ENCODE results near the gene ATP8A2. TPM values are rescaled to one million over a fixed set of nuclear protein-coding genes. Genes with fewer than 3 reads are reported as not detected.

The ATP8A2 gene
- total and polyA plus RNA-seq, 9 of the 15 experiments (the other 6 are each of a cell fraction or from before 2014, with no cell fraction given): under 0.01 to 0.33 (median 0.06) TPM; not detected in 4

GRCh38 chr13:25371158-25371874 is 458 bp upstream of the ATP8A2 start (continued):
- peak; percentile 51 for TF ChIP-seq SMARCA4 (IDR thresholded peaks at IDR 0.05)
- peak in 1 of 2 experiments; percentile 30; a peak in 1 of 4 replicates for TF ChIP-seq TRIM24 (IDR thresholded peaks at IDR 0.05)

GRCh38 chr13:25372284-25373081 is 709 bp downstream of the ATP8A2 start:
- H3K9me1 ChIP-seq (ENCODE audit: control insufficient read depth, insufficient read depth, low read length): no peaks in the 10 kb centered on the region
- no TSS peak for BruUV-seq (replicated peaks)
- CTCF ChIA-PET (ENCODE audit: low intra/inter-chr PET ratio): no interaction called here
- TF ChIP-seq ZNF277 (CRISPR knock-in tag; IDR thresholded peaks at IDR 0.05; ENCODE audit: borderline replicate concordance) (no peak), CBFA2T3 (IDR thresholded peaks at IDR 0.05) (no peak), SNIP1 (IDR thresholded peaks at IDR 0.05; ENCODE audit: low read depth) (no peak), KAT2B (IDR thresholded peaks at IDR 0.05; ENCODE audit: low read depth, low read length) (no peak), NFYB (IDR thresholded peaks at IDR 0.05; ENCODE audit: extremely low read depth, insufficient read length) (no peak), ETS2 (tag; IDR thresholded peaks at IDR 0.05; ENCODE audit: borderline replicate concordance, poor library complexity, severe bottlenecking) (no peak), ZBTB7A (IDR thresholded peaks at IDR 0.05; ENCODE audit: borderline replicate concordance, control insufficient read depth, low read depth, low read length) (peak; percentile 32; the same call in 1 of the 2 replicates), UBTF (IDR thresholded peaks at IDR 0.05; ENCODE audit: borderline replicate concordance in 1 of 2, low read depth in 2 of 2, low read length in 2 of 2) (no peak)
- H4K20me1 ChIP-seq (replicated peaks; ENCODE audit: control insufficient read depth, insufficient read depth, low read length): no peaks in the 10 kb centered on the region
- POLR2A ChIA-PET: no interaction called here
- 93% methylated on average over 17 of the region's 82 CpGs for WGBS (ENCODE audit: insufficient coverage, low coverage, missing lambda C conversion rate)
- H3K79me2 ChIP-seq (ENCODE audit: control insufficient read depth, insufficient read depth, low read length): no peaks in the 10 kb centered on the region
- H3K27me3 ChIP-seq (ENCODE audit: control insufficient read depth in 2 of 2, insufficient read depth in 2 of 2, low read length in 2 of 2): peaks cover 4 to 16% of the 10 kb centered on the region in 2 experiments; a peak in 2 of 5 replicates
- DNase-seq (ENCODE audit: extremely low read depth in 1 of 4, low spot score in 3 of 4) (peak in 3 of 4 experiments; percentile 16 to 63 (median 63)), ATAC-seq (peak; percentile 59), FAIRE-seq (no peak)
- intact Hi-C loops (cut with micrococcal nuclease): loop anchor here (10.0 kb wide), 2 partner anchors 68 to 138 kb away; partner anchors contain the start of gene NUP58
- H2AFZ ChIP-seq (ENCODE audit: low read depth, low read length): 0 out of 2 replicates have a peak overlapping the region, but pooled peaks have one; percentile 55
- no peak overlapping the region for H3K9ac ChIP-seq (ENCODE audit: insufficient read depth in 1 of 2, low read depth in 2 of 2, low read length in 2 of 2)
- no peaks in the 10 kb centered on the region for H3K9me3 ChIP-seq (replicated peaks; ENCODE audit: control insufficient read depth, insufficient read depth, low read depth, low read length)
- H3K27ac ChIP-seq (ENCODE audit: extremely low read depth, low read depth, low read length): no peak overlapping the region
- H3K4me2 ChIP-seq (ENCODE audit: insufficient read depth, low read length): peak overlapping the region; percentile 52; the same call in 1 of the 2 replicates
- peaks cover 11 to 21% of the 10 kb centered on the region in 2 experiments; a peak in 4 of 5 replicates for H3K4me1 ChIP-seq (replicated peaks in 1 of 2; ENCODE audit: control insufficient read depth in 2 of 2, insufficient read depth in 2 of 2, low read length in 2 of 2)
- in situ Hi-C loops (cut with MboI): no loop called here
- peak overlapping the region; percentile 33 for H3K4me3 ChIP-seq
- H3K36me3 ChIP-seq (ENCODE audit: control insufficient read depth, insufficient read depth, low read length): no peaks in the 10 kb centered on the region

Data from K562 (cell line).